SK-N-SH (cell line): ENCODE data around the gene TGFB3.

Experiments
- CTCF ChIP-seq: fragments of 200-600 bp; sonication (generic); IDR thresholded peaks from 2 replicates; pipeline ENCODE4 v1.6.1; 2017; ENCODE audit warnings: antibody characterized with exemption, mild to moderate bottlenecking, moderate library complexity
- EP300 ChIP-seq, 2 experiments: IDR thresholded peaks; 2 replicates each; pipeline versions ENCODE4 v1.4.0 to v1.6.1; 2012; ENCODE audit warnings: borderline replicate concordance in 1 of 2, low read depth in 1 of 2, low read length in 1 of 2
- EZH2phosphoT487 ChIP-seq: fragments of 200-600 bp; sonication (generic); IDR thresholded peaks from 2 replicates; pipeline ENCODE4 v1.6.1; 2017; ENCODE audit warnings: low read depth, mixed run types, mild to moderate bottlenecking, antibody characterized with exemption, moderate library complexity, borderline replicate concordance
- FOXJ3 ChIP-seq: sonication (generic); formaldehyde crosslinking; IDR thresholded peaks from 2 replicates; pipeline ENCODE4 v1.5.1; 2020; ENCODE audit warnings: mild to moderate bottlenecking, missing genetic modification reagents
- GABPA ChIP-seq: IDR thresholded peaks from 2 replicates; pipeline ENCODE4 v1.4.0; 2012; ENCODE audit warnings: low read depth, mild to moderate bottlenecking
- MEF2A ChIP-seq: IDR thresholded peaks from 2 replicates; pipeline ENCODE4 v1.4.0; 2012; ENCODE audit warnings: low read depth, borderline replicate concordance
- MXI1 ChIP-seq: IDR thresholded peaks from 2 replicates; pipeline ENCODE4 v1.6.1; 2012; ENCODE audit warnings: mild to moderate bottlenecking, low read depth, low read length, improper control_type of control experiment
- PBX3 ChIP-seq: IDR thresholded peaks from 2 replicates; pipeline ENCODE4; 2012
- RFX5 ChIP-seq: IDR thresholded peaks from 2 replicates; pipeline ENCODE4 v1.6.1; 2012; ENCODE audit warnings: mild to moderate bottlenecking, improper control_type of control experiment, low read length
- TEAD4 ChIP-seq: IDR thresholded peaks from 2 replicates; pipeline ENCODE4 v1.4.0; 2012; ENCODE audit warnings: mild to moderate bottlenecking, borderline replicate concordance; ENCODE audit not compliant: insufficient read depth
- USF1 ChIP-seq: IDR thresholded peaks from 2 replicates; pipeline ENCODE4 v1.4.0; 2012; ENCODE audit warnings: low read depth, borderline replicate concordance
- USF2 ChIP-seq: fragments of 150-350 bp; IDR thresholded peaks from 2 replicates; pipeline ENCODE4 v1.6.1; 2017; ENCODE audit warnings: antibody characterized with exemption, low read length, low read depth, borderline replicate concordance

GRCh38 chr14:76002383-76002782 lies 20.6 kb upstream of the TGFB3 start:
- TF ChIP-seq MEF2A (no peak), CTCF (no peak), EP300 (IDR thresholded peaks at IDR 0.05; ENCODE audit: borderline replicate concordance in 1 of 2, low read depth in 1 of 2, low read length in 1 of 2) (no peak), PBX3 (no peak), TEAD4 (no peak), EZH2phosphoT487 (no peak), RFX5 (no peak), USF2 (no peak), USF1 (no peak), FOXJ3 (no peak), MXI1 (no peak), GABPA (no peak)
